Astrocyte (in vitro differentiated cells and primary cell): ENCODE data around the gene FOXA2. TPM values are rescaled to one million over a fixed set of nuclear protein-coding genes. Genes with fewer than 3 reads are reported as not detected.

Source experiments
- DNase-seq: peaks from one replicate; pipeline ENCODE4 v3.0.0-alpha.2; 2010; ENCODE audit warnings: low read depth
- FAIRE-seq: peaks from 2 replicates; lab custom pipeline; 2011; peaks lifted over from hg19 to GRCh38; lab: Jason Lieb, UNC
- H2AFZ ChIP-seq: 2 replicates; pipeline ENCODE4 v1.6.0; 2012; ENCODE audit warnings: low read depth, low read length, inconsistent platforms
- H3K27ac ChIP-seq: 2 replicates; pipeline ENCODE4 v1.5.1; 2011; ENCODE audit warnings: low read depth, low read length, inconsistent platforms
- H3K27me3 ChIP-seq: 2 replicates; pipeline ENCODE4 v1.6.0; 2011; ENCODE audit warnings: low read length, inconsistent platforms; ENCODE audit not compliant: insufficient read depth
- H3K36me3 ChIP-seq: 2 replicates; pipeline ENCODE4 v1.5.1; 2011; ENCODE audit warnings: low read length, inconsistent platforms; ENCODE audit not compliant: insufficient read depth
- H3K4me1 ChIP-seq: 2 replicates; pipeline ENCODE4 v1.5.1; 2011; ENCODE audit warnings: low read length, inconsistent platforms; ENCODE audit not compliant: insufficient read depth
- H3K4me2 ChIP-seq: 2 replicates; pipeline ENCODE4 v1.6.0; 2012; ENCODE audit warnings: low read length, inconsistent platforms
- H3K4me3 ChIP-seq: 2 replicates; pipeline ENCODE4 v1.5.1; 2011; ENCODE audit warnings: low read depth, mild to moderate bottlenecking, low read length, inconsistent platforms; ENCODE audit not compliant: insufficient read depth
- H3K79me2 ChIP-seq: 2 replicates; pipeline ENCODE4 v1.6.0; 2012; ENCODE audit warnings: mild to moderate bottlenecking, low read length, inconsistent platforms; ENCODE audit not compliant: insufficient read depth
- H3K9ac ChIP-seq: 2 replicates; pipeline ENCODE4 v1.6.0; 2012; ENCODE audit warnings: mild to moderate bottlenecking, low read length, inconsistent platforms
- H3K9me3 ChIP-seq: 2 replicates; pipeline ENCODE4 v1.5.1; 2012; ENCODE audit warnings: low read depth, mild to moderate bottlenecking, low read length, inconsistent platforms; ENCODE audit not compliant: insufficient read depth
- H4K20me1 ChIP-seq: 2 replicates; pipeline ENCODE4 v1.6.0; 2012; ENCODE audit warnings: low read length, inconsistent platforms; ENCODE audit not compliant: insufficient read depth
- H3K27ac Mint-ChIP-seq: one replicate; pipeline ENCODE4 v1.8.0; 2021; ENCODE audit warnings: mild to moderate bottlenecking, mixed read lengths; ENCODE audit not compliant: unreplicated experiment
- H3K27me3 Mint-ChIP-seq: one replicate; pipeline ENCODE4 v1.8.0; 2021; ENCODE audit warnings: low read depth, mixed read lengths; ENCODE audit not compliant: unreplicated experiment
- H3K36me3 Mint-ChIP-seq: one replicate; pipeline ENCODE4 v1.8.0; 2021; ENCODE audit warnings: low read depth, mixed read lengths; ENCODE audit not compliant: unreplicated experiment
- H3K4me1 Mint-ChIP-seq: one replicate; pipeline ENCODE4 v1.8.0; 2021; ENCODE audit warnings: low read depth, mixed read lengths; ENCODE audit not compliant: unreplicated experiment
- H3K4me3 Mint-ChIP-seq: one replicate; pipeline ENCODE4 v1.8.0; 2021; ENCODE audit warnings: mild to moderate bottlenecking, moderate library complexity, mixed read lengths; ENCODE audit not compliant: unreplicated experiment
- H3K9me3 Mint-ChIP-seq: one replicate; pipeline ENCODE4 v1.8.0; 2021; ENCODE audit warnings: mild to moderate bottlenecking, mixed read lengths; ENCODE audit not compliant: unreplicated experiment
- CTCF ChIP-seq: IDR thresholded peaks from 2 replicates; pipeline ENCODE4 v1.5.1; 2011; ENCODE audit warnings: low read depth, mild to moderate bottlenecking, inconsistent platforms, low read length, moderate library complexity; ENCODE audit not compliant: insufficient read depth
- EZH2 ChIP-seq: IDR thresholded peaks from 2 replicates; pipeline ENCODE4 v1.6.1; 2012; ENCODE audit warnings: mild to moderate bottlenecking, low read length, inconsistent platforms; ENCODE audit not compliant: insufficient read depth
- total RNA-seq: library from RNA; stranded (reverse); gene quantifications from 2 replicates; pipeline ENCODE4 v1.2.1, GENCODE V29; 2021

The FOXA2 gene
- total RNA-seq, 1 donor from 2014 or later = not detected

DNA sequence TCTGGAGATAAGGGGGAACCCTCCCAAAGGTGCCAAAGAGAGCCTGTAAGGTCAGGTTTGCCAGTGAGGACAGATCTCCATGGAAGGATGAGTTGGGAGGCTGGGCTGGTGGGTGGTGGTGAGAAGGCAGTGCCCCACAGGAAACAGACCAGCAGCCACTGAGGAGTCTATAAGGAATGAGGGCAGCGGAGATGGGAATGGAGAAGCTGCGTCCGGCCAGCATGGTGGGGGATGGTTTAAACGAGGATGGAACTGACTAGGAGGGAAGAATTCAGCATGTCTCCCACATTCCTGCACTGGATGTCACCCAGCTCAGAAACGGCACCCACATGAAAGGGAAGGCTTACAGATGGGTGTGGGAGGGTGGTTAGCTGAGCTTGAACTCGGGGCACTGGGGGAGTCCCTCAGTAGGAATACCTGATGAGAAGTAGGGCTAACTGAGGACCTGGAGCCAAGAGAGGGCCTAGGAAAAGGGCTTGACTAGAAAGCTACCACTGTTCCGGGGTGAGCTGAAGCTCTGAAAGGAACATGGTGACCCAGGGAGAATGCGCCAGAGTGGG lies 53.2 kb downstream of the FOXA2 start:
- no peaks in the 10 kb centered on the region for H3K4me1 ChIP-seq
- Mint-ChIP-seq H3K36me3 (peaks cover 2% of the 10 kb centered on the region), H3K4me3 (no peak overlapping the region), H3K27me3 (peaks cover 47% of the 10 kb centered on the region), H3K27ac (no peak overlapping the region), H3K9me3 (peaks cover 4% of the 10 kb centered on the region), H3K4me1 (no peaks in the 10 kb centered on the region)
- DNase-seq = no peak
- no peak overlapping the region for H3K4me2 ChIP-seq
- no peak overlapping the region for H3K27ac ChIP-seq
- no peaks in the 10 kb centered on the region for H4K20me1 ChIP-seq
- H3K4me3 ChIP-seq = no peak overlapping the region
- H3K79me2 ChIP-seq = no peaks in the 10 kb centered on the region
- no peaks in the 10 kb centered on the region for H3K36me3 ChIP-seq
- no peak overlapping the region for H3K9ac ChIP-seq
- no peaks in the 10 kb centered on the region for H3K9me3 ChIP-seq
- H2AFZ ChIP-seq = no peak overlapping the region
- FAIRE-seq = no peak
- H3K27me3 ChIP-seq = no peaks in the 10 kb centered on the region
- no peak for TF ChIP-seq EZH2
- TF ChIP-seq CTCF = no peak
